ENCODE data around the gene DCLK2. TPM values are rescaled to one million over a fixed set of nuclear protein-coding genes. Genes with fewer than 3 reads are reported as not detected.

Gene DCLK2
- total RNA-seq, 2 donors from 2014 or later = 0.20 to 0.42 TPM

DNA sequence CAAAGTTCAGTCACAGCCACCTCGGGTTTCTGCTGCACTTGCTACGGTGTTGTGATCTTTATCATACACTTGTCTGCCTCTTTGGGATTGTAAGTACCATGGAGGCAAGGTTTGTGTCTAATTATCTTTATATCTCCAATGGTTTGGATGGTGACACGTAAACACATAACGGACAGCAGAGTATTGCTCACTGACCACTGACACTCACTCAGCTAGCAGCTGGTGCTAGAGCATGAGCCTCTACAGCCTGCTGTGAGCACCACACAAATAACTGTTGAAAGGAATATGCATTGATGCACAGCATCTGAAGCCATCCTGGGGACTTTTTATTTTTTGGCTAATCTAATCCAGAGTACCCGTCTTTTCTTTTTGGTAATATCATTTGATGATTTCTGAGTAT is 156.0 kb downstream of the DCLK2 start:
- Histone ChIP-seq H3K4me3 (ENCODE audit: low read length) (no peak overlapping the region), H3K4me1 (ENCODE audit: control insufficient read depth, insufficient read depth, low read length) (no peaks in the 10 kb centered on the region), H3K27me3 (ENCODE audit: control insufficient read depth, insufficient read depth, low read length, poor library complexity, severe bottlenecking) (no peaks in the 10 kb centered on the region), H3K9ac (ENCODE audit: extremely low read depth, low read length, poor library complexity, severe bottlenecking) (no peak overlapping the region), H3K27ac (ENCODE audit: low read depth, low read length) (no peak overlapping the region), H3K36me3 (ENCODE audit: control insufficient read depth, insufficient read depth, low read length) (no peaks in the 10 kb centered on the region), H3K9me3 (ENCODE audit: control insufficient read depth, low read length) (no peaks in the 10 kb centered on the region)
- H3K27ac Mint-ChIP-seq = no peak overlapping the region
- no peak for DNase-seq
- H3K36me3 Mint-ChIP-seq (ENCODE audit: low read depth) = no peaks in the 10 kb centered on the region
- peaks cover 8% of the 10 kb centered on the region for H3K4me1 Mint-ChIP-seq
- no peaks in the 10 kb centered on the region for H3K27me3 Mint-ChIP-seq (ENCODE audit: insufficient read depth)
- H3K4me3 Mint-ChIP-seq = no peak overlapping the region
- WGBS, 2 experiments (ENCODE audit: insufficient coverage in 1 of 2, insufficient read length in 1 of 2) = 91 to 93% methylated on average over 2 to 5 of the region's 5 CpGs
- H3K9me3 Mint-ChIP-seq = no peaks in the 10 kb centered on the region
- TF ChIP-seq CTCF (conservative IDR thresholded peaks at IDR 0.05) = no peak

DNA sequence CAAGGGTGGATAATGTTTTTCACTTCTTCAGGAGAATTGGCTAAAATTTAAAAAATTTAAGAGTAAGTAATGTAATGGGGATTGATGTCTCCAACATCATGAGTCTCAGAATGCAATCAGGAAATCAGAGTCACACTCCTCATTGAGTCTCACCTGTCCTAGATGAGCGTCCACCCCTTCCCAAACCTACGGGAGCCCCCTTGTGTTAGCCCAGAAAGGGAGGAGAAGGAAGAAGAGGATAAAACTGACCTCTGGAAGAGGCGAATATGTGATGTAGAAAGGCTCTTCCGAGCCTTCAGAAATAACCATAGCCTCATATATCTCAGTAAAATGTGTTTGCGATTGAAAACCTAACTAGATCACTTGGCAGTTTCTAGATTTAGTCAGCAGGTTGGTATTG is 157.1 kb downstream of the DCLK2 start:
- peak; percentile 53 for TF ChIP-seq CTCF (conservative IDR thresholded peaks at IDR 0.05)
- H3K27ac Mint-ChIP-seq = no peak overlapping the region
- H3K27ac ChIP-seq (ENCODE audit: low read depth, low read length) = peak overlapping the region; percentile 88
- H3K4me3 ChIP-seq (ENCODE audit: low read length) = no peak overlapping the region
- no peak overlapping the region for H3K4me3 Mint-ChIP-seq
- peak; percentile 49 for DNase-seq
- H3K36me3 Mint-ChIP-seq (ENCODE audit: low read depth) = no peaks in the 10 kb centered on the region
- no peaks in the 10 kb centered on the region for H3K9me3 ChIP-seq (ENCODE audit: control insufficient read depth, low read length)
- H3K9me3 Mint-ChIP-seq = no peaks in the 10 kb centered on the region
- no peaks in the 10 kb centered on the region for H3K27me3 ChIP-seq (ENCODE audit: control insufficient read depth, insufficient read depth, low read length, poor library complexity, severe bottlenecking)
- H3K36me3 ChIP-seq (ENCODE audit: control insufficient read depth, insufficient read depth, low read length) = no peaks in the 10 kb centered on the region
- 87 to 93% methylated on average over 3 to 5 of the region's 5 CpGs for WGBS, 2 experiments (ENCODE audit: insufficient coverage in 1 of 2, insufficient read length in 1 of 2)
- no peak overlapping the region for H3K9ac ChIP-seq (ENCODE audit: extremely low read depth, low read length, poor library complexity, severe bottlenecking)
- no peaks in the 10 kb centered on the region for H3K4me1 ChIP-seq (ENCODE audit: control insufficient read depth, insufficient read depth, low read length)
- peaks cover 4% of the 10 kb centered on the region for H3K4me1 Mint-ChIP-seq
- H3K27me3 Mint-ChIP-seq (ENCODE audit: insufficient read depth) = no peaks in the 10 kb centered on the region

- Histone ChIP-seq H3K36me3 (ENCODE audit: control insufficient read depth, insufficient read depth, low read length) (no peaks in the 10 kb centered on the region), H3K27ac (ENCODE audit: low read depth, low read length) (peak overlapping the region; percentile 88), H3K9ac (ENCODE audit: extremely low read depth, low read length, poor library complexity, severe bottlenecking) (no peak overlapping the region), H3K27me3 (ENCODE audit: control insufficient read depth, insufficient read depth, low read length, poor library complexity, severe bottlenecking) (no peaks in the 10 kb centered on the region), H3K9me3 (ENCODE audit: control insufficient read depth, low read length) (no peaks in the 10 kb centered on the region), H3K4me3 (ENCODE audit: low read length) (no peak overlapping the region), H3K4me1 (ENCODE audit: control insufficient read depth, insufficient read depth, low read length) (no peaks in the 10 kb centered on the region)
- 69 to 83% methylated on average over 3 to 6 of the region's 6 CpGs for WGBS, 2 experiments (ENCODE audit: insufficient coverage in 1 of 2, insufficient read length in 1 of 2)
- H3K4me3 Mint-ChIP-seq = no peak overlapping the region
- no peaks in the 10 kb centered on the region for H3K36me3 Mint-ChIP-seq (ENCODE audit: low read depth)
- H3K27me3 Mint-ChIP-seq (ENCODE audit: insufficient read depth) = no peaks in the 10 kb centered on the region
- no peak for DNase-seq
- H3K27ac Mint-ChIP-seq = no peak overlapping the region
- no peaks in the 10 kb centered on the region for H3K9me3 Mint-ChIP-seq
- no peak for TF ChIP-seq CTCF (conservative IDR thresholded peaks at IDR 0.05)
- H3K4me1 Mint-ChIP-seq = no peaks in the 10 kb centered on the region
Observed at GRCh38 chr4:150235808-150236271, 157.6 kb downstream of the DCLK2 start.

All from endodermal cell (in vitro differentiated cells).